ENCODE data around the gene RABEP1.

RABEP1 gene

GRCh38 chr17:5410594-5411272 is 128.6 kb downstream of the RABEP1 start:
- H3K9ac ChIP-seq (ENCODE audit: low read length) = no peak overlapping the region
- H2BK5ac ChIP-seq (ENCODE audit: low read length) = no peak overlapping the region
- H4K8ac ChIP-seq (ENCODE audit: low read depth, low read length) = no peak overlapping the region
- no peak overlapping the region for H2BK15ac ChIP-seq (replicated peaks; ENCODE audit: low read depth)
- H2AK5ac ChIP-seq (ENCODE audit: low read length) = no peak overlapping the region
- no CpG with 5 or more reads among the region's 7 CpGs for WGBS (ENCODE audit: extremely low coverage, insufficient coverage, low lambda C conversion rate)
- H3K56ac ChIP-seq (ENCODE audit: low read length) = no peak overlapping the region
- H3K4ac ChIP-seq (ENCODE audit: low read depth, low read length) = no peak overlapping the region
- H2BK120ac ChIP-seq (ENCODE audit: low read depth, low read length) = no peak overlapping the region
- H3K4me3 ChIP-seq (ENCODE audit: low read length) = no peak overlapping the region
- no peaks in the 10 kb centered on the region for H3K4me1 ChIP-seq (ENCODE audit: control insufficient read depth, low read depth, low read length)
- no peak overlapping the region for H4K5ac ChIP-seq (ENCODE audit: low read length)
- peaks cover 5% of the 10 kb centered on the region for H3K79me2 ChIP-seq (ENCODE audit: control insufficient read depth, insufficient read depth, low read length)
- H3K36me3 ChIP-seq (ENCODE audit: control insufficient read depth, insufficient read depth, low read length) = peaks cover 19% of the 10 kb centered on the region
- H3K79me1 ChIP-seq (ENCODE audit: low read length) = peaks cover 6% of the 10 kb centered on the region
- H3K23ac ChIP-seq (ENCODE audit: low read length) = no peak overlapping the region
- no peaks in the 10 kb centered on the region for H3K27me3 ChIP-seq (ENCODE audit: insufficient read depth, low read length, poor library complexity)
- no peak overlapping the region for H3K27ac ChIP-seq (ENCODE audit: low read depth, low read length)
- no peak overlapping the region for H3K4me2 ChIP-seq (ENCODE audit: low read length)
- no peak overlapping the region for H3K18ac ChIP-seq (ENCODE audit: low read length)
- no peak for DNase-seq

- Histone ChIP-seq H4K5ac (ENCODE audit: low read length) (no peak overlapping the region), H2BK5ac (ENCODE audit: low read length) (no peak overlapping the region), H3K4me3 (ENCODE audit: low read length) (no peak overlapping the region), H3K56ac (ENCODE audit: low read length) (no peak overlapping the region), H3K79me2 (ENCODE audit: control insufficient read depth, insufficient read depth, low read length) (peaks cover 23% of the 10 kb centered on the region), H3K4ac (ENCODE audit: low read depth, low read length) (no peak overlapping the region), H3K27ac (ENCODE audit: low read depth, low read length) (no peak overlapping the region), H3K79me1 (ENCODE audit: low read length) (peaks cover 6% of the 10 kb centered on the region), H2AK5ac (ENCODE audit: low read length) (no peak overlapping the region), H3K27me3 (ENCODE audit: insufficient read depth, low read length, poor library complexity) (no peaks in the 10 kb centered on the region), H2BK120ac (ENCODE audit: low read depth, low read length) (no peak overlapping the region), H3K9ac (ENCODE audit: low read length) (no peak overlapping the region), H2BK15ac (replicated peaks; ENCODE audit: low read depth) (no peak overlapping the region), H3K4me2 (ENCODE audit: low read length) (no peak overlapping the region), H3K23ac (ENCODE audit: low read length) (no peak overlapping the region), H3K4me1 (ENCODE audit: control insufficient read depth, low read depth, low read length) (no peaks in the 10 kb centered on the region), H3K18ac (ENCODE audit: low read length) (no peak overlapping the region), H4K8ac (ENCODE audit: low read depth, low read length) (no peak overlapping the region), H3K36me3 (ENCODE audit: control insufficient read depth, insufficient read depth, low read length) (peaks cover 4% of the 10 kb centered on the region)
- DNase-seq = peak; percentile 44
- WGBS (ENCODE audit: extremely low coverage, insufficient coverage, low lambda C conversion rate) = no CpG with 5 or more reads among the region's 4 CpGs
These were observed 131.6 kb downstream of the RABEP1 start for GRCh38 chr17:5413682-5414081.

DNA sequence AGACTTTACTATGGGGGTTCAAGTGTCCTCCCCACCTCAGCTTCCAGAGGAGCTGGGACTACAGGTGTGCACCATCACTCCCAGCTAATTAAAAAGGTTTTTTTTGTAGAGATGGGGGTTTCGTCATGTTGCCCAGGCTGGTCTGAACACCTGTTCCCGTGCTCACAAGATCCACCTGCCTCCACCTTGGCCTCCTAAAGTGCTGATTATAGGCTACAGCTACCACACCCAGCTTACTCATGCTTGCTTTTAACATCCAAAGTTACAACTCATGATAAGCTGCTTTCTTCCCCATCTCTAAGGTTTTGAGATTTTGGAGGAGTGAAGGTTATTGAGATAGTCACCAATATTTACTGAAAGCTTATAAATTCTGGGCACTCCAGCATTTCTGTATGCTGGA is 134.8 kb downstream of the RABEP1 start:
- DNase-seq = no peak
- no peak overlapping the region for H4K8ac ChIP-seq (ENCODE audit: low read depth, low read length)

GRCh38 chr17:5418858-5419355 is 136.8 kb downstream of the RABEP1 start:
- peak overlapping the region; percentile 45 for H3K27ac ChIP-seq (ENCODE audit: low read depth, low read length)
- H3K79me2 ChIP-seq (ENCODE audit: control insufficient read depth, insufficient read depth, low read length) = peaks cover 44% of the 10 kb centered on the region
- H3K9ac ChIP-seq (ENCODE audit: low read length) = peak overlapping the region; percentile 95
- peak; percentile 54 for DNase-seq
- no peak overlapping the region for H3K23ac ChIP-seq (ENCODE audit: low read length)
- no peak overlapping the region for H2AK5ac ChIP-seq (ENCODE audit: low read length)
- peak overlapping the region; percentile 81 for H3K4me2 ChIP-seq (ENCODE audit: low read length)
- H3K4me1 ChIP-seq (ENCODE audit: control insufficient read depth, low read depth, low read length) = no peaks in the 10 kb centered on the region
- H3K36me3 ChIP-seq (ENCODE audit: control insufficient read depth, insufficient read depth, low read length) = peaks cover 2% of the 10 kb centered on the region
- peak overlapping the region; percentile 78 for H3K4ac ChIP-seq (ENCODE audit: low read depth, low read length)
- H3K27me3 ChIP-seq (ENCODE audit: insufficient read depth, low read length, poor library complexity) = no peaks in the 10 kb centered on the region
- no peak overlapping the region for H2BK5ac ChIP-seq (ENCODE audit: low read length)
- H4K5ac ChIP-seq (ENCODE audit: low read length) = no peak overlapping the region
- no peak overlapping the region for H3K18ac ChIP-seq (ENCODE audit: low read length)
- H2BK120ac ChIP-seq (ENCODE audit: low read depth, low read length) = no peak overlapping the region
- H3K56ac ChIP-seq (ENCODE audit: low read length) = peak overlapping the region; percentile 99
- H3K79me1 ChIP-seq (ENCODE audit: low read length) = peaks cover 6% of the 10 kb centered on the region
- H2BK15ac ChIP-seq (replicated peaks; ENCODE audit: low read depth) = no peak overlapping the region
- WGBS (ENCODE audit: extremely low coverage, insufficient coverage, low lambda C conversion rate) = no CpG with 5 or more reads among the region's 26 CpGs
- H4K8ac ChIP-seq (ENCODE audit: low read depth, low read length) = no peak overlapping the region
- H3K4me3 ChIP-seq (ENCODE audit: low read length) = peak overlapping the region; percentile 96

More for the DNA sequence above, 134.8 kb downstream of the RABEP1 start:
- no peaks in the 10 kb centered on the region for H3K4me1 ChIP-seq (ENCODE audit: control insufficient read depth, low read depth, low read length)
- H3K56ac ChIP-seq (ENCODE audit: low read length) = no peak overlapping the region
- no peak overlapping the region for H3K4me3 ChIP-seq (ENCODE audit: low read length)
- H3K79me1 ChIP-seq (ENCODE audit: low read length) = peaks cover 6% of the 10 kb centered on the region
- H4K5ac ChIP-seq (ENCODE audit: low read length) = no peak overlapping the region
- no peak overlapping the region for H2BK15ac ChIP-seq (replicated peaks; ENCODE audit: low read depth)
- no peak overlapping the region for H2AK5ac ChIP-seq (ENCODE audit: low read length)
- no peak overlapping the region for H3K4me2 ChIP-seq (ENCODE audit: low read length)
- no CpG with 5 or more reads among the region's 2 CpGs for WGBS (ENCODE audit: extremely low coverage, insufficient coverage, low lambda C conversion rate)
- H2BK5ac ChIP-seq (ENCODE audit: low read length) = no peak overlapping the region
- H3K27ac ChIP-seq (ENCODE audit: low read depth, low read length) = no peak overlapping the region
- no peaks in the 10 kb centered on the region for H3K27me3 ChIP-seq (ENCODE audit: insufficient read depth, low read length, poor library complexity)
- H3K9ac ChIP-seq (ENCODE audit: low read length) = no peak overlapping the region
- H3K18ac ChIP-seq (ENCODE audit: low read length) = no peak overlapping the region
- no peak overlapping the region for H3K23ac ChIP-seq (ENCODE audit: low read length)
- peaks cover 2% of the 10 kb centered on the region for H3K36me3 ChIP-seq (ENCODE audit: control insufficient read depth, insufficient read depth, low read length)
- H3K4ac ChIP-seq (ENCODE audit: low read depth, low read length) = no peak overlapping the region
- H3K79me2 ChIP-seq (ENCODE audit: control insufficient read depth, insufficient read depth, low read length) = peaks cover 43% of the 10 kb centered on the region
- no peak overlapping the region for H2BK120ac ChIP-seq (ENCODE audit: low read depth, low read length)

GRCh38 chr17:5419356-5419958 is 137.4 kb downstream of the RABEP1 start, which contains the start of gene NUP88:
NUP88 (minus strand) TSS chr17:5419662; CDS start chr17:5419650, 12 bp downstream.
- no peaks in the 10 kb centered on the region for H3K27me3 ChIP-seq (ENCODE audit: insufficient read depth, low read length, poor library complexity)
- H3K27ac ChIP-seq (ENCODE audit: low read depth, low read length) = peak within 1 kb of the TSS; percentile 45
- peaks cover 6% of the 10 kb centered on the region for H3K79me1 ChIP-seq (ENCODE audit: low read length)
- peak within 1 kb of the TSS; percentile 91 for H3K23ac ChIP-seq (ENCODE audit: low read length)
- H2BK15ac ChIP-seq (replicated peaks; ENCODE audit: low read depth) = no peak within 1 kb of the TSS
- peak within 1 kb of the TSS; percentile 97 for H3K4me2 ChIP-seq (ENCODE audit: low read length)
- no peaks in the 10 kb centered on the region for H3K4me1 ChIP-seq (ENCODE audit: control insufficient read depth, low read depth, low read length)
- peak within 1 kb of the TSS; percentile 69 for H2BK5ac ChIP-seq (ENCODE audit: low read length)
- H3K18ac ChIP-seq (ENCODE audit: low read length) = no peak within 1 kb of the TSS
- no peak within 1 kb of the TSS for H4K8ac ChIP-seq (ENCODE audit: low read depth, low read length)
- peak within 1 kb of the TSS; percentile 96 for H3K4me3 ChIP-seq (ENCODE audit: low read length)
- WGBS (ENCODE audit: extremely low coverage, insufficient coverage, low lambda C conversion rate) = no CpG with 5 or more reads among the region's 49 CpGs
- H2BK120ac ChIP-seq (ENCODE audit: low read depth, low read length) = no peak within 1 kb of the TSS
- peak within 1 kb of the TSS; percentile 99 for H3K56ac ChIP-seq (ENCODE audit: low read length)
- peaks cover 2% of the 10 kb centered on the region for H3K36me3 ChIP-seq (ENCODE audit: control insufficient read depth, insufficient read depth, low read length)
- peaks cover 44% of the 10 kb centered on the region for H3K79me2 ChIP-seq (ENCODE audit: control insufficient read depth, insufficient read depth, low read length)
- peak within 1 kb of the TSS; percentile 78 for H3K4ac ChIP-seq (ENCODE audit: low read depth, low read length)
- H2AK5ac ChIP-seq (ENCODE audit: low read length) = no peak within 1 kb of the TSS
- H4K5ac ChIP-seq (ENCODE audit: low read length) = no peak within 1 kb of the TSS
- peak; percentile 99 for DNase-seq
- H3K9ac ChIP-seq (ENCODE audit: low read length) = peak within 1 kb of the TSS; percentile 95
